ENCODE results near the gene WDR47. TPM values are rescaled to one million over a fixed set of nuclear protein-coding genes. Genes with fewer than 3 reads are reported as not detected.
A peak's percentile ranks its signal among the peaks of the same experiment; 100 is the strongest.

WDR47 gene
- total RNA-seq, 1 experiment from 2014 or later, result 6.6 TPM

GRCh38 chr1:108953452-108953851, 88.5 kb downstream of the WDR47 start:
- H2BK20ac ChIP-seq (ENCODE audit: low read depth, low read length, poor library complexity, severe bottlenecking), result no peak overlapping the region
- no peaks in the 10 kb centered on the region for H3K23me2 ChIP-seq (ENCODE audit: insufficient read length, low read depth, low read length, poor library complexity, severe bottlenecking)
- no peaks in the 10 kb centered on the region for H4K20me1 ChIP-seq (ENCODE audit: control insufficient read depth, insufficient read depth, insufficient read length)
- H3K4me1 ChIP-seq (ENCODE audit: insufficient read depth, low read length), result peaks cover 2% of the 10 kb centered on the region; the same call in 1 of the 2 replicates
- H2AFZ ChIP-seq (ENCODE audit: low read length), result no peak overlapping the region
- H4K91ac ChIP-seq (ENCODE audit: insufficient read length, low read depth, low read length), result no peak overlapping the region
- no peak overlapping the region for H3K23ac ChIP-seq (ENCODE audit: insufficient read length, low read depth, low read length)
- no CpG with 5 or more reads among the region's 6 CpGs for WGBS (ENCODE audit: extremely low coverage, insufficient read length, low lambda C conversion rate)
- no peak overlapping the region for H2BK5ac ChIP-seq (ENCODE audit: insufficient read length, low read length)
- H3K18ac ChIP-seq (ENCODE audit: insufficient read length, low read depth, low read length), result no peak overlapping the region
- no peak overlapping the region for H4K8ac ChIP-seq (replicated peaks; ENCODE audit: insufficient read length, low read depth, low read length)
- no peak overlapping the region for H3T11ph ChIP-seq (ENCODE audit: low read length)
- H2BK15ac ChIP-seq (ENCODE audit: low read depth, low read length), result no peak overlapping the region
- Mint-ChIP-seq H3K27ac (peak overlapping the region in 1 of 3 experiments; percentile 63; a peak in 1 of 7 replicates), H3K4me1 (peaks cover 20 to 23% of the 10 kb centered on the region in 2 experiments), H3K27me3 (ENCODE audit: low read depth) (no peaks in the 10 kb centered on the region), H3K9me3 (no peaks in the 10 kb centered on the region), H3K4me3 (no peak overlapping the region), H3K36me3 (ENCODE audit: insufficient read depth in 1 of 3, low read depth in 3 of 3) (peaks cover 14 to 22% (median 19%) of the 10 kb centered on the region in 3 experiments)
- no peak overlapping the region for H2BK12ac ChIP-seq (ENCODE audit: insufficient read length, low read depth, low read length)
- H3K14ac ChIP-seq (ENCODE audit: insufficient read depth, low read length), result no peak overlapping the region
- no peak for DNase-seq
- H3K27ac ChIP-seq (ENCODE audit: insufficient read length, low read depth, low read length), result no peak overlapping the region
- H3K56ac ChIP-seq (ENCODE audit: insufficient read length, low read depth, low read length), result no peak overlapping the region
- no peaks in the 10 kb centered on the region for H3K9me3 ChIP-seq (ENCODE audit: control insufficient read depth, low read depth, low read length)
- TF ChIP-seq CTCF (conservative IDR thresholded peaks at IDR 0.05), result no peak
- H3K79me1 ChIP-seq (ENCODE audit: insufficient read depth, low read depth, low read length, poor library complexity, severe bottlenecking), result peaks cover 5% of the 10 kb centered on the region
- no peak overlapping the region for H3K4me2 ChIP-seq (ENCODE audit: insufficient read depth, insufficient read length, low read length)
- H3K4ac ChIP-seq (ENCODE audit: low read depth, low read length), result no peak overlapping the region
- no peak overlapping the region for H3K9ac ChIP-seq (ENCODE audit: extremely low read depth, insufficient read length, low read length)
- H2BK120ac ChIP-seq (ENCODE audit: low read depth, low read length, poor library complexity, severe bottlenecking), result no peak overlapping the region
- H4K5ac ChIP-seq (ENCODE audit: insufficient read length, low read depth, low read length), result no peak overlapping the region
- peaks cover 3% of the 10 kb centered on the region; the same call in 1 of the 2 replicates for H3K79me2 ChIP-seq (ENCODE audit: insufficient read depth, low read length)
- no peak overlapping the region for H2AK5ac ChIP-seq (ENCODE audit: insufficient read length, low read length)
- no peaks in the 10 kb centered on the region for H3K27me3 ChIP-seq (ENCODE audit: insufficient read depth, low read length)
